HFF-Myc (cell line): ENCODE results near the gene KCTD19.

ENCODE experiments used
- DNase-seq: peaks from one replicate; pipeline ENCODE4 v3.0.0-alpha.2; 2011; ENCODE audit warnings: low read depth; ENCODE audit errors: extremely low read depth
- H3K4me3 ChIP-seq: replicated peaks from 2 replicates; pipeline ENCODE4 v1.5.1; 2011; ENCODE audit warnings: low read depth, mild to moderate bottlenecking, control low read depth, low read length
- CTCF ChIP-seq: IDR thresholded peaks from 2 replicates; pipeline ENCODE4 v1.5.1; 2012; ENCODE audit warnings: mild to moderate bottlenecking, low read depth, low read length, control low read depth; ENCODE audit errors: missing control alignments

KCTD19 gene

GRCh38 chr16:67327743-67328142, 1.2 kb upstream of the KCTD19 start:
- TF ChIP-seq CTCF, result no peak
- no peak overlapping the region for H3K4me3 ChIP-seq
- no peak for DNase-seq

GRCh38 chr16:67326115-67326471, 448 bp downstream of the KCTD19 start:
- TF ChIP-seq CTCF, result no peak
- H3K4me3 ChIP-seq, result peak overlapping the region; percentile 44
- DNase-seq, result no peak

GRCh38 chr16:67317853-67318252, 8.7 kb downstream of the KCTD19 start:
- no peak for DNase-seq
- TF ChIP-seq CTCF, result no peak
- H3K4me3 ChIP-seq, result no peak overlapping the region

- DNase-seq, result no peak
- no peak overlapping the region for H3K4me3 ChIP-seq
- no peak for TF ChIP-seq CTCF
Measured at GRCh38 chr16:67312719-67313118, 13.8 kb downstream of the KCTD19 start.

- peak; percentile 97 for DNase-seq
- no peak for TF ChIP-seq CTCF
- no peak overlapping the region for H3K4me3 ChIP-seq
Measured at GRCh38 chr16:67311607-67312488, 14.7 kb downstream of the KCTD19 start.

- TF ChIP-seq CTCF, result no peak
- no peak for DNase-seq
- H3K4me3 ChIP-seq, result no peak overlapping the region
Measured at GRCh38 chr16:67310561-67310960, 16.0 kb downstream of the KCTD19 start.
